Measurements from ENCODE around the gene APP. TPM values are rescaled to one million over a fixed set of nuclear protein-coding genes. Genes with fewer than 3 reads are reported as not detected.

Gene APP
- total and polyA plus RNA-seq, 7 donors, result 37.7 to 118 (median 56.6) TPM

- DNase-seq (no peak), ATAC-seq (no peak)
- no peak overlapping the region for H3K4me3 ChIP-seq
- H3K27ac ChIP-seq, result no peak overlapping the region
- 75 to 88% (median 80%) methylated on average over 3 of the region's 3 CpGs for WGBS, 3 donors
- no peaks in the 10 kb centered on the region for H3K4me1 ChIP-seq
- intact Hi-C loops (cut with DNase I), result no loop called here
- no peaks in the 10 kb centered on the region for H3K27me3 ChIP-seq (ENCODE audit: insufficient read depth in 3 of 3, low read length in 2 of 3)
- H3K36me3 ChIP-seq (ENCODE audit: insufficient read depth in 1 of 2, low read depth in 1 of 2), result no peaks in the 10 kb centered on the region
- H3K9me3 ChIP-seq, result no peaks in the 10 kb centered on the region
- TF ChIP-seq CTCF (IDR thresholded peaks at IDR 0.05), result no peak
Measured at GRCh38 chr21:25878344-25878743, 292.2 kb downstream of the APP start.

DNA sequence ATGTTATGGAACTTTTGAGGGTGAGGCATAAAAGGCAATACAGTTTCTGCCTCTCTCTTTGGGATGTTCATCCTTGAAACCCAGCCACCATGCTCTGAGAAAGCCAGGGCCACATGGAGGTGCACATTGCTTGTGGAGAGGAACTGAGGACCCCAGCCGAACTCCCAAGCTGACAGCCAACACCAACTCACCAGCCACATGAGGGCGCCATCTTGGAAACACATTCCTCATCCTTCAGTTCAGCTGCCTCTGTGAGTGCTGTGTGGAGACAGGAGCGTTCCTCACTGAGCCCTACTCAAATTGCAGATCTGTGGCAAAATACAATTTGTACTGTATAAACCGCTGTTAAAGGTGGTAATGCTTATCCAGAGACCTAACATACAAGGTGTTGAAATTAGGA, 298.3 kb downstream of the APP start:
- DNase-seq (no peak), ATAC-seq (no peak)
- no peaks in the 10 kb centered on the region for H3K27me3 ChIP-seq (ENCODE audit: insufficient read depth in 3 of 3, low read length in 2 of 3)
- intact Hi-C loops (cut with DNase I), result no loop called here
- H3K9me3 ChIP-seq, result no peaks in the 10 kb centered on the region
- H3K27ac ChIP-seq, result no peak overlapping the region
- TF ChIP-seq CTCF (IDR thresholded peaks at IDR 0.05), result no peak
- WGBS, 3 donors, result 90 to 96% (median 95%) methylated on average over 4 of the region's 4 CpGs
- H3K36me3 ChIP-seq (ENCODE audit: insufficient read depth in 1 of 2, low read depth in 1 of 2), result no peaks in the 10 kb centered on the region
- H3K4me3 ChIP-seq, result no peak overlapping the region
- no peaks in the 10 kb centered on the region for H3K4me1 ChIP-seq

- Histone ChIP-seq H3K4me1 (no peaks in the 10 kb centered on the region), H3K27ac (no peak overlapping the region), H3K4me3 (no peak overlapping the region), H3K9me3 (no peaks in the 10 kb centered on the region), H3K27me3 (ENCODE audit: insufficient read depth in 3 of 3, low read length in 2 of 3) (no peaks in the 10 kb centered on the region), H3K36me3 (ENCODE audit: insufficient read depth in 1 of 2, low read depth in 1 of 2) (no peaks in the 10 kb centered on the region)
- intact Hi-C loops (cut with DNase I), result no loop called here
- TF ChIP-seq CTCF (IDR thresholded peaks at IDR 0.05), result no peak
- DNase-seq, result no peak
- no peak for ATAC-seq
- WGBS, 3 donors, result 94 to 97% (median 95%) methylated on average over 3 of the region's 3 CpGs
Measured at GRCh38 chr21:25871566-25871965, 299.0 kb downstream of the APP start.

DNA sequence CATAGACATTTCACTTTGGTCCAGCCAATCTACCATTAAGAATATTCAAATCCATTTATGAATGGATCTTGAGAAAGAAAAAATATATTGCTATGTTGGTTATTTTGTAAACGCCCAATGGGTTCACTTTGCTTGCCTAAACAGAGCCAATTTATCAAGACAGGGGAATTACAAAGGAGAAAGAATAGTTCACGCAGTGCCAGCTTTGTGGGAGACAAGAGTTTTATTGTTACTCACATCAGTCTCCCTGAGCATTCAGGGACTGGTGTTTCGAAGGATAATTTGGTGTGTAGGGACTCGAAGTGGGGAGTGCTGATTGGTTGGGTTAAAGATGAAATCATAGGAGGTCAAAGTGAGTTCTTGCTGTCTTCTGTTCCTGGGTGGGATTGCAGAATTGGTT, 300.5 kb downstream of the APP start:
- DNase-seq (no peak), ATAC-seq (no peak)
- Histone ChIP-seq H3K27me3 (ENCODE audit: insufficient read depth in 3 of 3, low read length in 2 of 3) (no peaks in the 10 kb centered on the region), H3K27ac (no peak overlapping the region), H3K4me3 (no peak overlapping the region), H3K4me1 (no peaks in the 10 kb centered on the region), H3K36me3 (ENCODE audit: insufficient read depth in 1 of 2, low read depth in 1 of 2) (no peaks in the 10 kb centered on the region), H3K9me3 (no peaks in the 10 kb centered on the region)
- intact Hi-C loops (cut with DNase I), result no loop called here
- TF ChIP-seq CTCF (IDR thresholded peaks at IDR 0.05), result no peak
- 75 to 87% (median 80%) methylated on average over 4 of the region's 4 CpGs for WGBS, 3 donors

DNA sequence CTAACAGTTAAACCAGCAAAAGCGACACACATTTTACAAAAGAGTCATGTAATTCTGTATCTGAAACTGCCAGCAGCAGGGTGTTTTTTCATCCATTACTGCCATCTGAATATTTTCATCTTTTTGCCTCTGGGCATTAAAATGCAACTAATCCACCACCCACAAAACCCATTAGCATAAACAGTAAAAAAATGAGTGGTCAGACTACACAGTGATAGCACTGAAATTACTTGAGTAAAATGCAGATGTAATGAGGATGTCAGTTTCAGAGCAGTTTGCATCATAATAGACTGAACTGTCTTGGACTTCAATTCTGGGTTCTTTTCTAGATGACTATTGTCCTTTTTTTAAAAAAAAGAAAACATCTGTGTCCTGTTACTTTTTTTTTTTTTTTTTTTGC, 303.5 kb downstream of the APP start:
- DNase-seq, result no peak
- no peak for ATAC-seq
- Histone ChIP-seq H3K4me1 (no peaks in the 10 kb centered on the region), H3K27ac (no peak overlapping the region), H3K4me3 (no peak overlapping the region), H3K36me3 (ENCODE audit: insufficient read depth in 1 of 2, low read depth in 1 of 2) (no peaks in the 10 kb centered on the region), H3K9me3 (no peaks in the 10 kb centered on the region), H3K27me3 (ENCODE audit: insufficient read depth in 3 of 3, low read length in 2 of 3) (no peaks in the 10 kb centered on the region)
- 93 to 100% (median 96%) methylated on average over 1 of the region's 1 CpG for WGBS, 3 donors
- intact Hi-C loops (cut with DNase I), result no loop called here
- TF ChIP-seq CTCF (IDR thresholded peaks at IDR 0.05), result no peak

All from psoas muscle (tissue), 8 donors.